ENCODE data around the gene BCAP31. TPM values are rescaled to one million over a fixed set of nuclear protein-coding genes. Genes with fewer than 3 reads are reported as not detected.
"Not testable (repeated sequence)": the region's sequence is repeated elsewhere in the genome, so short reads cannot be mapped to it uniquely, and the experiment has no call there.

BCAP31 gene
- total RNA-seq, 6 donors from 2014 or later, result 110 to 236 (median 132) TPM

GRCh38 chrX:153692003-153692402, 32.2 kb downstream of the BCAP31 start:
- no peaks in the 10 kb centered on the region for H3K9me3 ChIP-seq
- H3K27ac ChIP-seq, result no peak overlapping the region
- H3K4me1 ChIP-seq, result peaks cover 0 to 14% (median 2%) of the 10 kb centered on the region in 4 donors
- TF ChIP-seq EP300 (IDR thresholded peaks at IDR 0.05) (no peak), POLR2A (IDR thresholded peaks at IDR 0.05) (no peak), CTCF (IDR thresholded peaks at IDR 0.05) (no peak), POLR2AphosphoS5 (IDR thresholded peaks at IDR 0.05) (no peak)
- WGBS, 2 donors, result 68% methylated on average over 4 of the region's 4 CpGs; no CpG with 5 or more reads in 1 of the 2 donors
- no peak for DNase-seq
- no peaks in the 10 kb centered on the region for H3K27me3 ChIP-seq
- no peak for ATAC-seq (ENCODE audit: low FRiP score in 2 of 2)
- H3K36me3 ChIP-seq, result peaks cover 0 to 6% (median 2%) of the 10 kb centered on the region in 4 donors
- no peak overlapping the region for H3K4me3 ChIP-seq

GRCh38 chrX:153691032-153691827, 33.0 kb downstream of the BCAP31 start:
- DNase-seq, result peak in 1 of 2 donors; percentile 56
- not testable (repeated sequence) for H3K27ac ChIP-seq; H3K4me3 ChIP-seq; H3K36me3 ChIP-seq; H3K27me3 ChIP-seq; H3K9me3 ChIP-seq; ATAC-seq (ENCODE audit: low FRiP score in 2 of 2)
- 89 to 100% methylated on average over 1 to 14 of the region's 21 CpGs for WGBS, 2 donors
- H3K4me1 ChIP-seq, result peaks cover 0 to 15% (median 2%) of the 10 kb centered on the region in 4 donors

- Histone ChIP-seq H3K27ac (no peak overlapping the region), H3K9me3 (no peaks in the 10 kb centered on the region), H3K27me3 (no peaks in the 10 kb centered on the region), H3K36me3 (no peaks in the 10 kb centered on the region), H3K4me3 (no peak overlapping the region), H3K4me1 (peaks cover 0 to 15% (median 2%) of the 10 kb centered on the region in 4 donors)
- DNase-seq (peak in 1 of 2 donors; percentile 26), ATAC-seq (ENCODE audit: low FRiP score in 2 of 2) (no peak)
- 53 to 79% methylated on average over 4 to 14 of the region's 14 CpGs for WGBS, 2 donors
- TF ChIP-seq POLR2AphosphoS5 (IDR thresholded peaks at IDR 0.05) (no peak), CTCF (IDR thresholded peaks at IDR 0.05) (no peak), EP300 (IDR thresholded peaks at IDR 0.05) (no peak), POLR2A (IDR thresholded peaks at IDR 0.05) (no peak)
Measured at GRCh38 chrX:153690466-153690865, 33.7 kb downstream of the BCAP31 start.

GRCh38 chrX:153689654-153690465, 34.3 kb downstream of the BCAP31 start:
- H3K4me3 ChIP-seq, result no peak overlapping the region
- H3K27me3 ChIP-seq, result no peaks in the 10 kb centered on the region
- 87 to 93% methylated on average over 3 to 19 of the region's 19 CpGs for WGBS, 2 donors
- no peaks in the 10 kb centered on the region for H3K9me3 ChIP-seq
- DNase-seq, result peak in 1 of 2 donors; percentile 43
- no peak for TF ChIP-seq POLR2AphosphoS5 (IDR thresholded peaks at IDR 0.05)
- TF ChIP-seq CTCF (IDR thresholded peaks at IDR 0.05), result no peak
- no peak for TF ChIP-seq POLR2A (IDR thresholded peaks at IDR 0.05)
- no peak for TF ChIP-seq EP300 (IDR thresholded peaks at IDR 0.05)
- H3K4me1 ChIP-seq, result peaks cover 0 to 15% (median 2%) of the 10 kb centered on the region in 4 donors
- no peak for ATAC-seq (ENCODE audit: low FRiP score in 2 of 2)
- no peak overlapping the region for H3K27ac ChIP-seq
- H3K36me3 ChIP-seq, result no peaks in the 10 kb centered on the region

GRCh38 chrX:153688911-153689590, 35.1 kb downstream of the BCAP31 start:
- H3K9me3 ChIP-seq, result peaks cover 0 to under 1% (median 0%) of the 10 kb centered on the region in 4 donors
- peak overlapping the region in 3 of 4 donors; percentile 37 to 45 (median 42) for H3K4me3 ChIP-seq
- DNase-seq (peak in 1 of 2 donors; percentile 80), ATAC-seq (ENCODE audit: low FRiP score in 2 of 2) (no peak)
- H3K4me1 ChIP-seq, result peaks cover 0 to 15% (median 2%) of the 10 kb centered on the region in 4 donors
- H3K27ac ChIP-seq, result no peak overlapping the region
- no peaks in the 10 kb centered on the region for H3K27me3 ChIP-seq
- 78% methylated on average over 15 of the region's 53 CpGs; no CpG with 5 or more reads in 1 of the 2 donors for WGBS, 2 donors
- TF ChIP-seq POLR2AphosphoS5 (IDR thresholded peaks at IDR 0.05) (no peak), POLR2A (IDR thresholded peaks at IDR 0.05) (no peak), CTCF (IDR thresholded peaks at IDR 0.05) (no peak), EP300 (IDR thresholded peaks at IDR 0.05) (no peak)
- H3K36me3 ChIP-seq, result no peaks in the 10 kb centered on the region
